Lower leg skin (tissue), 4 donors: Measurements from ENCODE around the gene EIF3L. TPM values are rescaled to one million over a fixed set of nuclear protein-coding genes. Genes with fewer than 3 reads are reported as not detected.

Source experiments
- DNase-seq, 2 donors: peaks; one replicate each; pipeline ENCODE4 v3.0.0-alpha.2; 2019; ENCODE audit warnings: low spot score in 2 of 2
- H3K4me3 ChIP-seq: fragments of 200-600 bp; sonication (generic); 2 replicates; pipeline ENCODE4 v1.5.1; 2017; ENCODE audit warnings: mild to moderate bottlenecking, low read depth; ENCODE audit not compliant: poor library complexity, severe bottlenecking
- POLR2A ChIP-seq, 2 donors: fragments of 450-650 bp; IDR thresholded peaks; one replicate each; pipeline ENCODE4 v1.6.1; 2016 to 2017; ENCODE audit warnings: antibody characterized with exemption in 2 of 2, mild to moderate bottlenecking in 1 of 2, moderate library complexity in 1 of 2
- WGBS, 2 donors: methylation state at CpG; one replicate each; pipeline ENCODE4 v1.1.5; 2018; 5-methylcytosine and 5-hydroxymethylcytosine counted together
- intact Hi-C: fragments of 100-400 bp; cut with DNase I; formaldehyde crosslinking; loops from one replicate; pipeline ENCODE4 v1.15.0; 2023; ENCODE audit warnings: low total_unique reads
- total RNA-seq, 4 donors: library from RNA; depleted of rRNA; stranded (reverse); fragments of >200 nt; gene quantifications; one replicate each; pipeline ENCODE4 v1.1.0, GENCODE V29; 2016
- TF ChIP-seq, protein P1 (sequence below), 3 donors: fragments of 450-650 bp; IDR thresholded peaks; one replicate each; pipeline ENCODE4 v1.5.1; 2016; ENCODE audit warnings: antibody characterized with exemption in 3 of 3, mild to moderate bottlenecking in 3 of 3, moderate library complexity in 2 of 3

EIF3L gene
- total RNA-seq, 4 donors from 2014 or later, result 392 to 558 (median 489) TPM

DNA sequence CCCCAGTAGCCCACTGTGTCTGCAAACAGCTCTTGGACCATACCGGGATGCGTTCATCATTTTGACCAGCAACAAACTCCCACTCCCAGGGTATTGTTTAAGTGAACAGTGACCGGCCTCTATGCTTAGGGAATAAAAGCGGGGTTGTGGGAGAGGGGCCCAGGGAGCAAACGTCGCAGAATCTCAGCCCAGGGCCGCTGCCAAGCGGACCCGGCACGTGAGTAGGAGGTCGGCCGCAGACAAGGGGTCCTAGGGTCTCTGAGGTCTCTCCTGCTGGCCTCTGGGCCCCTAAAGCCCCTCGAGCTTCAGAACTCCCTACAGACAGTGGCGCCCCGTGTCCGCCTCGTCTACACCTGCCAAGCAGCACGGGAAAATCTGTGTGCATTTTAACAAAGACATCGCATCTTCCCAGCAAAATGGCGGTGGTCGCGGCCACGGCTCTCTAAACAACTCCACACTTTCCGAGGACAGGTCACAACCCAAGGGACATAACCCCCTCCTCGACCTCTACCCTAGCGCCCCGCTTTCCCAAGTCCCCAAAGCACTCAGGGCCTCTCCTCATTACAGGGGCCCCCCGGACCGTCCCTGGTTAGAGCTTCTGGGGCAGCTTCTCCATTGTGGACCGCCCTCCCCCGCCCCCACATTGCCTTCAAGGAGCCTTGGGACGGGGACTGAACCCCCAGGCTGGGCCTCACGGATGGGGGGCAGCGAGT, 45.4 kb upstream of the EIF3L start:
- DNase-seq, result peak in 1 of 2 donors; percentile 88
- no peak overlapping the region for H3K4me3 ChIP-seq
- intact Hi-C loops, result no loop called here
- no peak for TF ChIP-seq POLR2A (IDR thresholded peaks at IDR 0.05)
- TF ChIP-seq, protein P1, sequence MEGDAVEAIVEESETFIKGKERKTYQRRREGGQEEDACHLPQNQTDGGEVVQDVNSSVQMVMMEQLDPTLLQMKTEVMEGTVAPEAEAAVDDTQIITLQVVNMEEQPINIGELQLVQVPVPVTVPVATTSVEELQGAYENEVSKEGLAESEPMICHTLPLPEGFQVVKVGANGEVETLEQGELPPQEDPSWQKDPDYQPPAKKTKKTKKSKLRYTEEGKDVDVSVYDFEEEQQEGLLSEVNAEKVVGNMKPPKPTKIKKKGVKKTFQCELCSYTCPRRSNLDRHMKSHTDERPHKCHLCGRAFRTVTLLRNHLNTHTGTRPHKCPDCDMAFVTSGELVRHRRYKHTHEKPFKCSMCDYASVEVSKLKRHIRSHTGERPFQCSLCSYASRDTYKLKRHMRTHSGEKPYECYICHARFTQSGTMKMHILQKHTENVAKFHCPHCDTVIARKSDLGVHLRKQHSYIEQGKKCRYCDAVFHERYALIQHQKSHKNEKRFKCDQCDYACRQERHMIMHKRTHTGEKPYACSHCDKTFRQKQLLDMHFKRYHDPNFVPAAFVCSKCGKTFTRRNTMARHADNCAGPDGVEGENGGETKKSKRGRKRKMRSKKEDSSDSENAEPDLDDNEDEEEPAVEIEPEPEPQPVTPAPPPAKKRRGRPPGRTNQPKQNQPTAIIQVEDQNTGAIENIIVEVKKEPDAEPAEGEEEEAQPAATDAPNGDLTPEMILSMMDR (IDR thresholded peaks at IDR 0.05), result no peak
- WGBS, 2 donors, result 60 to 62% methylated on average over 33 to 34 of the region's 34 CpGs

DNA sequence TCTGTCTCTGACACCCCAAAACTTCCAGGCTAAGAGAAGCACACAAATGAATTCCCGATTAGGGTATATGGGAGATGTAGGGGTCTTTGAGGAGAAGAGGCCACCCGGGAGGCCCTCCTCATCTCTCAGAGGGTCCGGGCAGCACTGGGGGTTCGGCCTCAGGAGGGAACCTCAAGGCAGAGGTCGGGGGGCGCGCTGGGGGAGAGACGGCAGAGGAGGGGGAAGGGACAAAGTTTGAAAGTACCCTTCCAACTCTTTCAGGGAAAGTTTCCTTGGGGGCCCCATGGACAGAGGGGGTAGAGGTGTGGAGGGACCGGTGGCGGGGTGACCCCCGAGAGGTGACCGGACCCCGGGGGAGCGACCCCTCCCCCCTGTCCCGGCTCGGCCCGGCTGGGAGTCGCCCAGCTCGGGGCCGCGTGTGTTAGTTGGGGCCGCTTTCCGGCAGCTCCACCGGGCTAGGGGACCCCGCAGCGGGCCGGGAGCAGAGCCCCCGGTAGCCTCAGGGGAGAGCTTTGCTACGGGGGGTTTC, 44.8 kb upstream of the EIF3L start:
- peak overlapping the region; percentile 14 for H3K4me3 ChIP-seq
- 1 to 4% methylated on average over 29 of the region's 29 CpGs for WGBS, 2 donors
- intact Hi-C loops, result no loop called here
- no peak for TF ChIP-seq POLR2A (IDR thresholded peaks at IDR 0.05)
- TF ChIP-seq, protein P1 (IDR thresholded peaks at IDR 0.05), result no peak
- DNase-seq, result no peak

DNA sequence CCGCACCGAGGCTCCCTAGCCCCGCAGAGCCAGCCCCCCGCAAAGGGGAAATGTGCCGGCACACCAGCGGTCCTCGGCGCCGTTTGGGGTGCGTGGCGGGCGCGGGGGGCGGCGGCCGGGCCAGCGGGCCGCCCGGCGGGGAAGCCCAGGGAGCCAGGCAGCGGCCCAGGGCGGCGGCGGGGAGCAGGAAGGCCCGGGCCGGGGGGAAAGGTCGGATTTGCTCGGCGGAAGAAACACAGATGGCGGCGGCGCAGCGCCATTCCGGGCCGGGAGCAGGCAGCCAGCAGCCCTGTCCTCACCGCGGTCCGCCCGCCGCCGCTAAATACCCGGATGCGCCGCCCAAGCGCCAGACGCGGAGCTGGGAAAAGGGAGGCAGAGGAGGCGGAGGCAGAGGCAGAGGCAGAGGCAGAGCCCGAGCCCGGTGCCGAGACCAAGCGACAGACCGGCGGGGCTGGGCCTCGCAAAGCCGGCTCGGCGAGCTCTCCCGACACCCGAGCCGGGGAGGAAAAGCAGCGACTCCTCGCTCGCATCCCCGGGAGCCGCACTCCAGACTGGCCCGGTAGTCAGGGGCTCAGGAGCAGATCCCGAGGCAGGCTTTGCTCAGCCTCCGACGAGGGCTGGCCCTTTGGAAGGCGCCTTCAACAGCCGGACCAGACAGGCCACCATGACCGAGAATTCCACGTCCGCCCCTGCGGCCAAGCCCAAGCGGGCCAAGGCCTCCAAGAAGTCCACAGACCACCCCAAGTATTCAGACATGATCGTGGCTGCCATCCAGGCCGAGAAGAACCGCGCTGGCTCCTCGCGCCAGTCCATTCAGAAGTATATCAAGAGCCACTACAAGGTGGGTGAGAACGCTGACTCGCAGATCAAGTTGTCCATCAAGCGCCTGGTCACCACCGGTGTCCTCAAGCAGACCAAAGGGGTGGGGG, 44.1 kb upstream of the EIF3L start:
- peak; percentile 87 to 98 for DNase-seq
- H3K4me3 ChIP-seq, result peak overlapping the region; percentile 63
- TF ChIP-seq, protein P1 (IDR thresholded peaks at IDR 0.05), result no peak
- TF ChIP-seq POLR2A (IDR thresholded peaks at IDR 0.05), result no peak
- WGBS, 2 donors, result 0 to 5% methylated on average over 4 to 27 of the region's 87 CpGs
- intact Hi-C loops, result loop anchor here (5.0 kb wide), 1 partner anchor 332 kb away; no protein-coding TSS in a partner anchor

- DNase-seq, result no peak
- intact Hi-C loops, result loop anchor here (5.0 kb wide), 1 partner anchor 331 kb away; no protein-coding TSS in a partner anchor
- no peak for TF ChIP-seq POLR2A (IDR thresholded peaks at IDR 0.05)
- TF ChIP-seq, protein P1 (IDR thresholded peaks at IDR 0.05), result no peak
- peak overlapping the region; percentile 63 for H3K4me3 ChIP-seq
- 18 to 19% methylated on average over 10 of the region's 10 CpGs for WGBS, 2 donors
Observed at GRCh38 chr22:37805810-37806277, 43.4 kb upstream of the EIF3L start.

GRCh38 chr22:37806409-37807333, 42.5 kb upstream of the EIF3L start:
- WGBS, 2 donors, result 1 to 3% methylated on average over 19 of the region's 19 CpGs
- TF ChIP-seq POLR2A (IDR thresholded peaks at IDR 0.05), result no peak
- TF ChIP-seq, protein P1 (IDR thresholded peaks at IDR 0.05), result no peak
- peak overlapping the region; percentile 63 for H3K4me3 ChIP-seq
- no peak for DNase-seq
- intact Hi-C loops, result loop anchor here (5.0 kb wide), 1 partner anchor 331 kb away; no protein-coding TSS in a partner anchor
